ENCODE measurements around the gene HYCC1.

- TF ChIP-seq EZH2phosphoT487 (IDR thresholded peaks at IDR 0.05; ENCODE audit: insufficient read depth, low read depth) = no peak
- no peak for TF ChIP-seq EZH2 (IDR thresholded peaks at IDR 0.05; ENCODE audit: insufficient read depth, poor library complexity, severe bottlenecking)
These were observed 3.4 kb upstream of the HYCC1 start for GRCh38 chr7:23017309-23017708.

Measured in GM23248 (cell line).